ENCODE measurements around the gene JTB.

The JTB gene

GRCh38 chr1:153929981-153930948 is 47.2 kb downstream of the JTB start:
- no peak for DNase-seq

GRCh38 chr1:153929426-153929825 is 48.0 kb downstream of the JTB start:
- DNase-seq, result no peak

- peak; percentile 67 to 88 for DNase-seq
Measured at GRCh38 chr1:153928791-153929341, 48.6 kb downstream of the JTB start.

GRCh38 chr1:153928245-153928644 is 49.2 kb downstream of the JTB start:
- no peak for DNase-seq

GRCh38 chr1:153926405-153926804 is 51.1 kb downstream of the JTB start:
- DNase-seq, result no peak

All from hippocampal formation (tissue), 2 donors.